NCI-H524 (cell line): ENCODE data around the gene STARD3NL.
"Not testable (repeated sequence)": the region's sequence is repeated elsewhere in the genome, so short reads cannot be mapped to it uniquely, and the experiment has no call there.

Experiments used
- DNase-seq, 2 experiments: peaks; one replicate each; lab custom pipeline; 2025; lab: John Stamatoyannopoulos, UW

The STARD3NL gene

GRCh38 chr7:38269704-38270346 lies 91.8 kb downstream of the STARD3NL start:
- DNase-seq = not testable (repeated sequence)

DNA sequence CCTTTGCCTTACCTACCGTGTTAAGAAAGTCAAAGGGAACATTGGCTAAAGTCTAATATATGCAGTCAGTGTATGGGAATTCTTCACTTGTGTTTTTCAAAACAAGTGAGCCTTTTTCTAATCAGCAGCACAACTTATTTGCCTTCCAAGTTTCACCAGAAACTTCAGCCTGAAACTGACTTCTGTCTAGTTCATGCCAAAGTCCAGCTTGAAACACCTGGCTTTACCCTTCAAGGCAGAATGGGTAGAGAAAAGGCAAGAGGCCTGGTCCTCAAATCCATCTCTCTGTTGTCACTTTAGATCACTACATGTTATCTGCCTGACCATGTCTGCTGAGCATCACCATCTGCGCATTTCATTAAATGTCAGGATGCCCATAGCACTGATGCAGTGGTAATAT lies 92.4 kb downstream of the STARD3NL start:
- DNase-seq = not testable (repeated sequence)

- DNase-seq = no peak
Observed at GRCh38 chr7:38273286-38273995, 95.4 kb downstream of the STARD3NL start, which contains the start of gene TARP. Gene TARP, minus strand, starts transcription at chr7:38273636.

DNA sequence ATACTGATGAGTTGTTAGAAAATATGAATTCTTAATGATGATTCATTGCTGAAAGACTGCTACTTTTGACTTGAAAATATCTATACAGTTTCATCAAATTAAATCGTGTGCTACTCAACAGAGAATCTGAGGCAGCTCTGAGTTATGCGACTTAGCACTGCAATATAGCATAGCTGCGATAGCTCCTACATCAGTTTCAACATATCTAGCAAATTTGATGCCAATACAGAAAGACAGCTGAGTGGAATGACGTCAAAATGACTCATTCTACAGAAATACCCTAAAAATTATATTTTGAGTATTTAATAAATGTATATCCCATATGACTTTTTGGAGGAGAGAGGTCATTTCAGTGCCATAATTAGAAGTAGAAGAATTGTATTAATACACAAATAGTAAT lies 96.4 kb downstream of the STARD3NL start:
- no peak for DNase-seq

GRCh38 chr7:38274927-38275620 lies 97.0 kb downstream of the STARD3NL start:
- DNase-seq = no peak

GRCh38 chr7:38276096-38276877 lies 98.2 kb downstream of the STARD3NL start:
- no peak for DNase-seq

GRCh38 chr7:38280000-38280399 lies 102.0 kb downstream of the STARD3NL start:
- DNase-seq = no peak
